Thyroid gland (tissue), 4 donors: ENCODE measurements around the gene GLT1D1. TPM values are rescaled to one million over a fixed set of nuclear protein-coding genes. Genes with fewer than 3 reads are reported as not detected.
A peak's percentile ranks its signal among the peaks of the same experiment; 100 is the strongest.

Source experiments
- DNase-seq, 2 donors: peaks; one replicate each; pipeline ENCODE4 v3.0.0-alpha.2; 2019
- H3K27ac ChIP-seq, 3 donors: fragments of 200-600 bp; sonication (generic); 1 replicate in 2 of 3; 2 replicates in 1 of 3; pipeline ENCODE4 v1.5.1; 2016 to 2019; ENCODE audit warnings: mild to moderate bottlenecking in 1 of 3, moderate library complexity in 1 of 3
- H3K27me3 ChIP-seq: fragments of 200-600 bp; sonication (generic); one replicate; pipeline ENCODE4 v1.5.1; 2019
- H3K36me3 ChIP-seq, 2 donors: fragments of 200-600 bp; sonication (generic); one replicate each; pipeline ENCODE4 v1.5.1; 2016 to 2019
- H3K4me1 ChIP-seq, 2 donors: fragments of 200-600 bp; sonication (generic); one replicate each; pipeline ENCODE4 v1.5.1; 2017 to 2019
- H3K4me3 ChIP-seq, 3 donors: fragments of 200-600 bp; sonication (generic); replicated peaks in 1 of 3; 1 replicate in 2 of 3; 2 replicates in 1 of 3; pipeline ENCODE4 v1.5.1; 2016; ENCODE audit warnings: mild to moderate bottlenecking in 1 of 3
- H3K9me3 ChIP-seq: fragments of 200-600 bp; sonication (generic); one replicate; pipeline ENCODE4 v1.5.1; 2017
- CTCF ChIP-seq, 6 experiments: fragments of 200-600 bp in 3 of 6; fragments of 450-650 bp in 3 of 6; sonication (generic) in 3 of 6; IDR thresholded peaks; one replicate each; pipeline ENCODE4 v1.5.1; 2016 to 2019; ENCODE audit warnings: antibody characterized with exemption in 6 of 6, mild to moderate bottlenecking in 2 of 6, inconsistent platforms in 1 of 6, moderate library complexity in 1 of 6
- POLR2A ChIP-seq, 2 donors: fragments of 450-650 bp; IDR thresholded peaks; one replicate each; pipeline ENCODE4 v1.6.1; 2017; ENCODE audit warnings: antibody characterized with exemption in 2 of 2, mild to moderate bottlenecking in 2 of 2, moderate library complexity in 1 of 2
- WGBS, 2 donors: methylation state at CpG; one replicate each; pipeline ENCODE4 v1.1.5; 2017; 5-methylcytosine and 5-hydroxymethylcytosine counted together
- intact Hi-C: fragments of 100-400 bp; cut with DNase I; formaldehyde crosslinking; loops from one replicate; pipeline ENCODE4 v1.15.1; 2023
- total RNA-seq, 4 donors: library from RNA; depleted of rRNA; stranded (reverse); fragments of >200 nt; gene quantifications; one replicate each; pipeline ENCODE4 v1.2.3, GENCODE V29; 2016

GLT1D1 gene
- total RNA-seq, 4 donors from 2014 or later = 0.13 to 2.6 (median 0.45) TPM

GRCh38 chr12:128820723-128821432 lies 32.4 kb upstream of the GLT1D1 start:
- no peak overlapping the region for H3K27ac ChIP-seq
- no peaks in the 10 kb centered on the region for H3K36me3 ChIP-seq
- intact Hi-C loops = no loop called here
- H3K9me3 ChIP-seq = no peaks in the 10 kb centered on the region
- no peaks in the 10 kb centered on the region for H3K27me3 ChIP-seq
- DNase-seq = peak; percentile 20 to 40
- TF ChIP-seq CTCF (IDR thresholded peaks at IDR 0.05) (no peak), POLR2A (IDR thresholded peaks at IDR 0.05) (no peak)
- WGBS, 2 donors = 79 to 80% methylated on average over 7 of the region's 7 CpGs
- H3K4me3 ChIP-seq = no peak overlapping the region
- peaks cover 32 to 52% of the 10 kb centered on the region in 2 donors for H3K4me1 ChIP-seq

GRCh38 chr12:128823216-128823915 lies 29.9 kb upstream of the GLT1D1 start:
- DNase-seq = peak; percentile 46 to 52

GRCh38 chr12:128823916-128824839 lies 29.1 kb upstream of the GLT1D1 start, which contains the start of gene SLC15A4:
TSS of gene SLC15A4 (minus strand) at chr12:128823958. CDS start at chr12:128823943, 15 bp downstream.
- DNase-seq = peak; percentile 98
- intact Hi-C loops = no loop called here
- Histone ChIP-seq H3K9me3 (no peaks in the 10 kb centered on the region), H3K27me3 (no peaks in the 10 kb centered on the region), H3K4me1 (peaks cover 15 to 33% of the 10 kb centered on the region in 2 donors), H3K4me3 (peak within 1 kb of the TSS; percentile 84 to 91 (median 87)), H3K36me3 (no peaks in the 10 kb centered on the region), H3K27ac (peak within 1 kb of the TSS; percentile 65 to 87 (median 67))
- peak; percentile 63 to 96 for TF ChIP-seq POLR2A (IDR thresholded peaks at IDR 0.05)
- TF ChIP-seq CTCF (IDR thresholded peaks at IDR 0.05) = no peak
- WGBS, 2 donors = 12 to 18% methylated on average over 20 to 30 of the region's 63 CpGs

More at GRCh38 chr12:128823216-128823915, 29.9 kb upstream of the GLT1D1 start:
- H3K36me3 ChIP-seq = no peaks in the 10 kb centered on the region
- H3K27ac ChIP-seq = peak overlapping the region; percentile 38 to 87 (median 67)
- no peaks in the 10 kb centered on the region for H3K27me3 ChIP-seq
- intact Hi-C loops = no loop called here
- peaks cover 18 to 37% of the 10 kb centered on the region in 2 donors for H3K4me1 ChIP-seq
- WGBS, 2 donors = 0% methylated on average over 16 of the region's 88 CpGs; no CpG with 5 or more reads in 1 of the 2 donors
- no peaks in the 10 kb centered on the region for H3K9me3 ChIP-seq
- TF ChIP-seq POLR2A (IDR thresholded peaks at IDR 0.05) = peak in 1 of 2 donors; percentile 2
- TF ChIP-seq CTCF (IDR thresholded peaks at IDR 0.05) = no peak
- H3K4me3 ChIP-seq = peak overlapping the region; percentile 84 to 91 (median 87)

- Histone ChIP-seq H3K9me3 (no peaks in the 10 kb centered on the region), H3K36me3 (no peaks in the 10 kb centered on the region), H3K4me3 (no peak overlapping the region), H3K27me3 (no peaks in the 10 kb centered on the region), H3K4me1 (peaks cover 15 to 28% of the 10 kb centered on the region in 2 donors), H3K27ac (no peak overlapping the region)
- intact Hi-C loops = no loop called here
- WGBS, 2 donors = 87 to 92% methylated on average over 4 of the region's 4 CpGs
- TF ChIP-seq CTCF (IDR thresholded peaks at IDR 0.05) = no peak
- TF ChIP-seq POLR2A (IDR thresholded peaks at IDR 0.05) = no peak
- DNase-seq = no peak
Measured at GRCh38 chr12:128825835-128826234, 27.4 kb upstream of the GLT1D1 start.
